Measurements from ENCODE around the gene DAND5. TPM values are rescaled to one million over a fixed set of nuclear protein-coding genes. Genes with fewer than 3 reads are reported as not detected.
A peak's percentile ranks its signal among the peaks of the same experiment; 100 is the strongest.

Gene DAND5
- total and polyA plus RNA-seq, 9 of the 15 experiments (the other 6 are each of a cell fraction or from before 2014, with no cell fraction given), result 0.22 to 0.83 (median 0.60) TPM

- 1% methylated on average over 29 of the region's 34 CpGs for WGBS (ENCODE audit: insufficient coverage, low coverage, missing lambda C conversion rate)
- FAIRE-seq, result peak; percentile 80
- POLR2A ChIA-PET, result interaction anchor here (0.6 to 1.7 kb wide), 18 partner anchors 10 to 583 kb away, joined by 3 to 18 read pairs (median 4); partner anchors contain the start of gene GADD45GIP1
- no peaks in the 10 kb centered on the region for H3K27me3 ChIP-seq (ENCODE audit: control insufficient read depth in 2 of 2, insufficient read depth in 2 of 2, low read length in 2 of 2)
- BruUV-seq (replicated peaks), result no TSS peak
- peaks cover 9 to 24% of the 10 kb centered on the region in 2 experiments; a peak in 4 of 5 replicates for H3K4me1 ChIP-seq (replicated peaks in 1 of 2; ENCODE audit: control insufficient read depth in 2 of 2, insufficient read depth in 2 of 2, low read length in 2 of 2)
- in situ Hi-C loops (cut with MboI), result loop anchor here (5.0 kb wide), 1 partner anchor 282 kb away; no protein-coding TSS in a partner anchor
- ATAC-seq, result peak; percentile 98
- H4K20me1 ChIP-seq (replicated peaks; ENCODE audit: control insufficient read depth, insufficient read depth, low read length), result no peaks in the 10 kb centered on the region
- peak overlapping the region; percentile 98 for H3K4me2 ChIP-seq (ENCODE audit: insufficient read depth, low read length)
- no peaks in the 10 kb centered on the region for H3K36me3 ChIP-seq (ENCODE audit: control insufficient read depth, insufficient read depth, low read length)
- H3K9me3 ChIP-seq (replicated peaks; ENCODE audit: control insufficient read depth, insufficient read depth, low read depth, low read length), result no peaks in the 10 kb centered on the region
- H3K79me2 ChIP-seq (ENCODE audit: control insufficient read depth, insufficient read depth, low read length), result 0 out of 3 replicates have a peak, but pooled peaks cover 2% of the 10 kb centered on the region
- peak overlapping the region; percentile 92 for H3K27ac ChIP-seq (ENCODE audit: extremely low read depth, low read depth, low read length)
- peak overlapping the region; percentile 64 for H3K4me3 ChIP-seq
- CTCF ChIA-PET (ENCODE audit: low intra/inter-chr PET ratio), result interaction anchor here (0.5 to 2.9 kb wide), 19 partner anchors 33 to 463 kb away, joined by 3 to 46 read pairs (median 5); no protein-coding TSS in a partner anchor
- intact Hi-C loops (cut with micrococcal nuclease), result loop anchor here (5.0 kb wide), 1 partner anchor 78 kb away; the partner anchor contains the start of gene KLF1
- peak; percentile 85 to 93 (median 86) for DNase-seq (ENCODE audit: extremely low read depth in 1 of 4, low spot score in 3 of 4)
- H3K9ac ChIP-seq (ENCODE audit: insufficient read depth in 1 of 2, low read depth in 2 of 2, low read length in 2 of 2), result peak overlapping the region; percentile 91 to 94
- H3K9me1 ChIP-seq (ENCODE audit: control insufficient read depth, insufficient read depth, low read length), result peaks cover 5% of the 10 kb centered on the region
- H2AFZ ChIP-seq (ENCODE audit: low read depth, low read length), result peak overlapping the region; percentile 100
- no peak for TF ChIP-seq EZH2 (IDR thresholded peaks at IDR 0.05; ENCODE audit: borderline replicate concordance, low read depth, low read length)
- peak; percentile 69 to 83; a peak in 3 of 4 replicates for TF ChIP-seq RAD21 (CRISPR knock-in tag; conservative IDR thresholded peaks at IDR 0.05 in 1 of 2, IDR thresholded peaks at IDR 0.05 in 1 of 2)
- TF ChIP-seq ZNF780A (CRISPR knock-in tag; IDR thresholded peaks at IDR 0.05), result no peak
- TF ChIP-seq NFXL1 (CRISPR knock-in tag; IDR thresholded peaks at IDR 0.05), result no peak
- TF ChIP-seq ZNF561 (CRISPR knock-in tag; conservative IDR thresholded peaks at IDR 0.05), result no peak
- TF ChIP-seq ZNF609 (CRISPR knock-in tag; IDR thresholded peaks at IDR 0.05; ENCODE audit: borderline replicate concordance), result no peak
- TF ChIP-seq SNRNP70 (optimal IDR thresholded peaks at IDR 0.05; ENCODE audit: low read depth, low read length), result no peak
- no peak for TF ChIP-seq ZNF445 (CRISPR knock-in tag; IDR thresholded peaks at IDR 0.05; ENCODE audit: low read depth)
- TF ChIP-seq SMARCC2 (IDR thresholded peaks at IDR 0.05; ENCODE audit: low read depth), result no peak
- TF ChIP-seq ZNF263 (CRISPR knock-in tag; IDR thresholded peaks at IDR 0.05; ENCODE audit: borderline replicate concordance), result peak; percentile 56; the same call in 1 of the 2 replicates
- 0 out of 2 replicates have a peak, but pooled peaks have one; percentile 42 for TF ChIP-seq SUPT5H (IDR thresholded peaks at IDR 0.05)
- no peak for TF ChIP-seq CREBBP (IDR thresholded peaks at IDR 0.05; ENCODE audit: low read depth, low read length)
- no peak for TF ChIP-seq BRF2 (IDR thresholded peaks at IDR 0.05; ENCODE audit: borderline replicate concordance, insufficient read depth, insufficient read length)
- no peak for TF ChIP-seq GTF2E2 (tag; IDR thresholded peaks at IDR 0.05)
- TF ChIP-seq JUNB (CRISPR knock-in tag; conservative IDR thresholded peaks at IDR 0.05), result no peak
Measured at GRCh38 chr19:12965017-12965811, 4.2 kb upstream of the DAND5 start.

All from K562 (cell line).